Measurements from ENCODE around the gene PROCA1.
"Not testable (repeated sequence)": the region's sequence is repeated elsewhere in the genome, so short reads cannot be mapped to it uniquely, and the experiment has no call there.

Gene PROCA1

GRCh38 chr17:28726627-28727491 is 15.2 kb upstream of the PROCA1 start:
- H3K27me3 ChIP-seq (ENCODE audit: insufficient read depth, low read length): no peaks in the 10 kb centered on the region
- H3K36me3 ChIP-seq (ENCODE audit: insufficient read depth, low read depth, low read length): peaks cover 31% of the 10 kb centered on the region
- peak overlapping the region; percentile 90 for H3K9ac ChIP-seq (ENCODE audit: low read depth, low read length)
- peaks cover 7% of the 10 kb centered on the region; the same call in 1 of the 2 replicates for H3K4me1 ChIP-seq (ENCODE audit: insufficient read depth, low read length)
- H3K27ac ChIP-seq (ENCODE audit: low read length): peak overlapping the region; percentile 84
- no peaks in the 10 kb centered on the region for H3K9me3 ChIP-seq (ENCODE audit: insufficient read depth, low read depth, low read length)
- H3K4me3 ChIP-seq (ENCODE audit: low read length): peak overlapping the region; percentile 99

- no peaks in the 10 kb centered on the region for H3K9me3 ChIP-seq (ENCODE audit: insufficient read depth, low read depth, low read length)
- peaks cover 10% of the 10 kb centered on the region; the same call in 1 of the 2 replicates for H3K4me1 ChIP-seq (ENCODE audit: insufficient read depth, low read length)
- peak within 1 kb of the TSS; percentile 84 for H3K27ac ChIP-seq (ENCODE audit: low read length)
- H3K36me3 ChIP-seq (ENCODE audit: insufficient read depth, low read depth, low read length): peaks cover 37% of the 10 kb centered on the region
- H3K27me3 ChIP-seq (ENCODE audit: insufficient read depth, low read length): no peaks in the 10 kb centered on the region
- H3K9ac ChIP-seq (ENCODE audit: low read depth, low read length): peak within 1 kb of the TSS; percentile 90
- H3K4me3 ChIP-seq (ENCODE audit: low read length): peak within 1 kb of the TSS; percentile 99
Measured at GRCh38 chr17:28726226-28726626, 14.5 kb upstream of the PROCA1 start, which contains the start of gene TLCD1. Gene TLCD1, minus strand, starts transcription at chr17:28726233. Its CDS starts 136 bp downstream, at chr17:28726097.

GRCh38 chr17:28725660-28726225 is 14.1 kb upstream of the PROCA1 start:
- Histone ChIP-seq H3K36me3 (ENCODE audit: insufficient read depth, low read depth, low read length) (peaks cover 41% of the 10 kb centered on the region), H3K9ac (ENCODE audit: low read depth, low read length) (peak overlapping the region; percentile 85), H3K9me3 (ENCODE audit: insufficient read depth, low read depth, low read length) (no peaks in the 10 kb centered on the region), H3K4me1 (ENCODE audit: insufficient read depth, low read length) (peaks cover 10% of the 10 kb centered on the region; the same call in 1 of the 2 replicates), H3K27ac (ENCODE audit: low read length) (peak overlapping the region; percentile 39), H3K4me3 (ENCODE audit: low read length) (peak overlapping the region; percentile 73), H3K27me3 (ENCODE audit: insufficient read depth, low read length) (no peaks in the 10 kb centered on the region)

GRCh38 chr17:28725166-28725659 is 13.5 kb upstream of the PROCA1 start:
- H3K4me1 ChIP-seq (ENCODE audit: insufficient read depth, low read length): peaks cover 10% of the 10 kb centered on the region; the same call in 1 of the 2 replicates
- peak overlapping the region; percentile 73 for H3K4me3 ChIP-seq (ENCODE audit: low read length)
- no peaks in the 10 kb centered on the region for H3K27me3 ChIP-seq (ENCODE audit: insufficient read depth, low read length)
- H3K36me3 ChIP-seq (ENCODE audit: insufficient read depth, low read depth, low read length): peaks cover 47% of the 10 kb centered on the region
- H3K9me3 ChIP-seq (ENCODE audit: insufficient read depth, low read depth, low read length): no peaks in the 10 kb centered on the region
- H3K9ac ChIP-seq (ENCODE audit: low read depth, low read length): peak overlapping the region; percentile 85
- peak overlapping the region; percentile 39 for H3K27ac ChIP-seq (ENCODE audit: low read length)

- H3K27me3 ChIP-seq (ENCODE audit: insufficient read depth, low read length): no peaks in the 10 kb centered on the region
- no peaks in the 10 kb centered on the region for H3K9me3 ChIP-seq (ENCODE audit: insufficient read depth, low read depth, low read length)
- H3K4me1 ChIP-seq (ENCODE audit: insufficient read depth, low read length): peaks cover 10% of the 10 kb centered on the region; the same call in 1 of the 2 replicates
- peak overlapping the region; percentile 85 for H3K9ac ChIP-seq (ENCODE audit: low read depth, low read length)
- peak overlapping the region; percentile 39 for H3K27ac ChIP-seq (ENCODE audit: low read length)
- peaks cover 49% of the 10 kb centered on the region for H3K36me3 ChIP-seq (ENCODE audit: insufficient read depth, low read depth, low read length)
- peak overlapping the region; percentile 73 for H3K4me3 ChIP-seq (ENCODE audit: low read length)
Measured at GRCh38 chr17:28724500-28725165, 12.9 kb upstream of the PROCA1 start.

GRCh38 chr17:28723836-28724499 is 12.3 kb upstream of the PROCA1 start:
- not testable (repeated sequence) for H3K9me3 ChIP-seq (ENCODE audit: insufficient read depth, low read depth, low read length); H3K4me1 ChIP-seq (ENCODE audit: insufficient read depth, low read length); H3K27me3 ChIP-seq (ENCODE audit: insufficient read depth, low read length); H3K27ac ChIP-seq (ENCODE audit: low read length)
- Histone ChIP-seq H3K9ac (ENCODE audit: low read depth, low read length) (peak overlapping the region; percentile 85; the same call in 1 of the 2 replicates), H3K36me3 (ENCODE audit: insufficient read depth, low read depth, low read length) (peaks cover 49% of the 10 kb centered on the region), H3K4me3 (ENCODE audit: low read length) (peak overlapping the region; percentile 73; the same call in 1 of the 2 replicates)

- Histone ChIP-seq H3K4me1 (ENCODE audit: insufficient read depth, low read length) (peaks cover 10% of the 10 kb centered on the region; the same call in 1 of the 2 replicates), H3K27me3 (ENCODE audit: insufficient read depth, low read length) (no peaks in the 10 kb centered on the region), H3K36me3 (ENCODE audit: insufficient read depth, low read depth, low read length) (peaks cover 49% of the 10 kb centered on the region), H3K4me3 (ENCODE audit: low read length) (peak overlapping the region; percentile 40; the same call in 1 of the 2 replicates), H3K9me3 (ENCODE audit: insufficient read depth, low read depth, low read length) (no peaks in the 10 kb centered on the region), H3K9ac (ENCODE audit: low read depth, low read length) (no peak overlapping the region; the same call in 1 of the 2 replicates), H3K27ac (ENCODE audit: low read length) (no peak overlapping the region)
Measured at GRCh38 chr17:28723159-28723835, 11.6 kb upstream of the PROCA1 start.

- no peaks in the 10 kb centered on the region for H3K27me3 ChIP-seq (ENCODE audit: insufficient read depth, low read length)
- H3K27ac ChIP-seq (ENCODE audit: low read length): no peak overlapping the region
- H3K36me3 ChIP-seq (ENCODE audit: insufficient read depth, low read depth, low read length): peaks cover 49% of the 10 kb centered on the region
- H3K4me1 ChIP-seq (ENCODE audit: insufficient read depth, low read length): peaks cover 10% of the 10 kb centered on the region; the same call in 1 of the 2 replicates
- H3K4me3 ChIP-seq (ENCODE audit: low read length): peak overlapping the region; percentile 49
- H3K9me3 ChIP-seq (ENCODE audit: insufficient read depth, low read depth, low read length): no peaks in the 10 kb centered on the region
- peak overlapping the region; percentile 44; the same call in 1 of the 2 replicates for H3K9ac ChIP-seq (ENCODE audit: low read depth, low read length)
Measured at GRCh38 chr17:28722417-28723158, 10.9 kb upstream of the PROCA1 start.

- peak overlapping the region; percentile 82 for H3K4me3 ChIP-seq (ENCODE audit: low read length)
- H3K27ac ChIP-seq (ENCODE audit: low read length): not testable (repeated sequence)
Measured at GRCh38 chr17:28720997-28721329, 9.3 kb upstream of the PROCA1 start.

GRCh38 chr17:28720247-28720996 is 8.7 kb upstream of the PROCA1 start:
- Histone ChIP-seq H3K27me3 (ENCODE audit: insufficient read depth, low read length) (no peaks in the 10 kb centered on the region), H3K4me3 (ENCODE audit: low read length) (peak overlapping the region; percentile 82), H3K4me1 (ENCODE audit: insufficient read depth, low read length) (peaks cover 18% of the 10 kb centered on the region), H3K9ac (ENCODE audit: low read depth, low read length) (peak overlapping the region; percentile 90), H3K36me3 (ENCODE audit: insufficient read depth, low read depth, low read length) (peaks cover 56% of the 10 kb centered on the region), H3K27ac (ENCODE audit: low read length) (peak overlapping the region; percentile 29), H3K9me3 (ENCODE audit: insufficient read depth, low read depth, low read length) (no peaks in the 10 kb centered on the region)

More at GRCh38 chr17:28720997-28721329, 9.3 kb upstream of the PROCA1 start:
- H3K4me1 ChIP-seq (ENCODE audit: insufficient read depth, low read length): peaks cover 15% of the 10 kb centered on the region
- H3K9me3 ChIP-seq (ENCODE audit: insufficient read depth, low read depth, low read length); H3K27me3 ChIP-seq (ENCODE audit: insufficient read depth, low read length): not testable (repeated sequence)
- peaks cover 51% of the 10 kb centered on the region for H3K36me3 ChIP-seq (ENCODE audit: insufficient read depth, low read depth, low read length)
- H3K9ac ChIP-seq (ENCODE audit: low read depth, low read length): peak overlapping the region; percentile 90
